GM23338 (cell line): ENCODE data around the gene CLSTN2. TPM values are rescaled to one million over a fixed set of nuclear protein-coding genes. Genes with fewer than 3 reads are reported as not detected.

ENCODE experiments used
- ATAC-seq: fragments of 200-7000 bp; cut with Tn5 transposase; 3 replicates; pipeline ENCODE4 v1.9.1; 2020
- DNase-seq: peaks from one replicate; pipeline ENCODE4 v3.0.0-alpha.2; 2015; ENCODE audit warnings: low spot score
- H2AFZ ChIP-seq: fragments of 200-600 bp; sonication (generic); 2 replicates; pipeline ENCODE4 v1.8.0; 2016; ENCODE audit warnings: antibody characterized with exemption, mild to moderate bottlenecking, moderate library complexity
- H3F3A ChIP-seq: fragments of 200-600 bp; sonication (generic); replicated peaks from 2 replicates; pipeline ENCODE4 v1.8.0; 2017; ENCODE audit warnings: antibody characterized with exemption, mixed run types, low read depth
- H3K27ac ChIP-seq: fragments of 200-600 bp; sonication (generic); 2 replicates; pipeline ENCODE4 v1.6.1; 2016; ENCODE audit warnings: low read depth
- H3K27me3 ChIP-seq: fragments of 200-600 bp; sonication (generic); 2 replicates; pipeline ENCODE4 v1.8.0; 2016; ENCODE audit warnings: mild to moderate bottlenecking, mixed run types, moderate library complexity; ENCODE audit not compliant: insufficient read depth
- H3K36me3 ChIP-seq: fragments of 200-600 bp; sonication (generic); 2 replicates; pipeline ENCODE4 v1.8.0; 2016; ENCODE audit warnings: mild to moderate bottlenecking; ENCODE audit not compliant: insufficient read depth
- H3K4me1 ChIP-seq: fragments of 200-600 bp; sonication (generic); 2 replicates; pipeline ENCODE4 v1.8.0; 2016; ENCODE audit warnings: mild to moderate bottlenecking, moderate library complexity; ENCODE audit not compliant: insufficient read depth
- H3K4me2 ChIP-seq: fragments of 200-600 bp; sonication (generic); 2 replicates; pipeline ENCODE4 v1.7.1; 2017; ENCODE audit warnings: mixed run types
- H3K4me3 ChIP-seq: fragments of 200-600 bp; sonication (generic); 2 replicates; pipeline ENCODE4 v1.6.1; 2016; ENCODE audit warnings: mixed run types
- H3K79me2 ChIP-seq: fragments of 200-600 bp; sonication (generic); replicated peaks from 2 replicates; pipeline ENCODE4 v1.8.0; 2017; ENCODE audit warnings: mild to moderate bottlenecking; ENCODE audit not compliant: insufficient read depth
- H3K9me2 ChIP-seq: fragments of 200-600 bp; sonication (generic); 2 replicates; pipeline ENCODE4 v1.8.0; 2017; ENCODE audit not compliant: insufficient read depth
- H4K20me1 ChIP-seq: fragments of 200-600 bp; sonication (generic); replicated peaks from 2 replicates; pipeline ENCODE4 v1.8.0; 2017; ENCODE audit warnings: mild to moderate bottlenecking; ENCODE audit not compliant: insufficient read depth
- H3K27ac Mint-ChIP-seq: 2 replicates; pipeline ENCODE4 v1.8.0; 2020; ENCODE audit warnings: inconsistent platforms, mild to moderate bottlenecking, moderate library complexity, mixed read lengths
- H3K27me3 Mint-ChIP-seq: 3 replicates; pipeline ENCODE4 v1.8.0; 2022; ENCODE audit warnings: low read depth, mild to moderate bottlenecking, moderate library complexity, mixed read lengths, inconsistent platforms; ENCODE audit not compliant: insufficient read depth, poor library complexity
- H3K36me3 Mint-ChIP-seq: 3 replicates; pipeline ENCODE4 v1.8.0; 2021; ENCODE audit warnings: low read depth, mild to moderate bottlenecking, inconsistent platforms, moderate library complexity, mixed read lengths
- H3K4me1 Mint-ChIP-seq: 3 replicates; pipeline ENCODE4 v1.8.0; 2020; ENCODE audit warnings: mild to moderate bottlenecking, inconsistent platforms, mixed read lengths
- H3K4me3 Mint-ChIP-seq: 3 replicates; pipeline ENCODE4 v1.8.0; 2021; ENCODE audit warnings: moderate library complexity, mild to moderate bottlenecking, inconsistent platforms, mixed read lengths
- H3K9me3 Mint-ChIP-seq: 3 replicates; pipeline ENCODE4 v1.8.0; 2020; ENCODE audit warnings: moderate library complexity, mild to moderate bottlenecking, inconsistent platforms, mixed read lengths
- CREB1 ChIP-seq: fragments of 250-450 bp; sonication (Bioruptor Pico); IDR thresholded peaks from 2 replicates; pipeline ENCODE4 v1.5.0; 2020; ENCODE audit warnings: low read depth, mild to moderate bottlenecking, moderate library complexity
- EZH2 ChIP-seq: fragments of 200-600 bp; sonication (generic); IDR thresholded peaks from one replicate; pipeline ENCODE4 v1.8.0; 2017; ENCODE audit warnings: antibody characterized with exemption, mild to moderate bottlenecking, low read depth; ENCODE audit not compliant: unreplicated experiment
- EZH2phosphoT487 ChIP-seq: fragments of 200-600 bp; sonication (generic); IDR thresholded peaks from one replicate; pipeline ENCODE4 v1.8.1; 2018; ENCODE audit warnings: antibody characterized with exemption; ENCODE audit not compliant: unreplicated experiment
- JUNB ChIP-seq: IDR thresholded peaks from one replicate; pipeline ENCODE4 v1.6.1; 2016; ENCODE audit warnings: antibody characterized with exemption; ENCODE audit not compliant: unreplicated experiment
- NANOG ChIP-seq: IDR thresholded peaks from 2 replicates; pipeline ENCODE4 v1.6.1; 2016; ENCODE audit warnings: antibody characterized with exemption, borderline replicate concordance
- POLR2AphosphoS5 ChIP-seq: IDR thresholded peaks from 2 replicates; pipeline ENCODE4 v1.6.1; 2016; ENCODE audit warnings: antibody characterized with exemption, low read depth
- STAT1 ChIP-seq: IDR thresholded peaks from one replicate; pipeline ENCODE4 v1.6.1; 2016; ENCODE audit warnings: antibody characterized with exemption; ENCODE audit not compliant: unreplicated experiment
- ZNF331 ChIP-seq: fragments of 250-450 bp; sonication (Bioruptor Pico); IDR thresholded peaks from 2 replicates; pipeline ENCODE4 v1.5.0; 2020; ENCODE audit warnings: low read depth, mild to moderate bottlenecking, moderate library complexity
- polyA plus RNA-seq: library from polyadenylated mRNA; unstranded; fragments of >200 nt; fragmentation: Nextera tagmentation; extraction: Ambion mirVana; gene quantifications from 2 replicates; pipeline ENCODE4 v1.2.1, GENCODE V29; 2016
- total RNA-seq: library from RNA; depleted of rRNA; stranded (reverse); fragments of >200 nt; shearing (Covaris generic); gene quantifications from 2 replicates; pipeline ENCODE4 v1.2.3, GENCODE V29; 2014
- TF ChIP-seq, protein P1 (sequence below), 2 experiments: fragments of 200-600 bp in 1 of 2; sonication (generic) in 1 of 2; conservative IDR thresholded peaks; 2 replicates each; pipeline versions ENCODE4 v1.5.1 to v1.6.1; 2016 to 2017; ENCODE audit warnings: antibody characterized with exemption in 2 of 2, low read depth in 2 of 2, mild to moderate bottlenecking in 2 of 2, moderate library complexity in 1 of 2
- TF ChIP-seq, protein P2 (sequence below): IDR thresholded peaks from one replicate; pipeline ENCODE4 v1.6.1; 2018; ENCODE audit warnings: antibody characterized with exemption; ENCODE audit not compliant: unreplicated experiment
- TF ChIP-seq, protein P3 (sequence below): fragments of 250-450 bp; sonication (Bioruptor Pico); IDR thresholded peaks from 2 replicates; pipeline ENCODE4 v1.5.0; 2020; ENCODE audit warnings: mild to moderate bottlenecking, moderate library complexity

CLSTN2 gene
- total and polyA plus RNA-seq, 2 experiments from 2014 or later, result 0.11 to 0.83 TPM

DNA sequence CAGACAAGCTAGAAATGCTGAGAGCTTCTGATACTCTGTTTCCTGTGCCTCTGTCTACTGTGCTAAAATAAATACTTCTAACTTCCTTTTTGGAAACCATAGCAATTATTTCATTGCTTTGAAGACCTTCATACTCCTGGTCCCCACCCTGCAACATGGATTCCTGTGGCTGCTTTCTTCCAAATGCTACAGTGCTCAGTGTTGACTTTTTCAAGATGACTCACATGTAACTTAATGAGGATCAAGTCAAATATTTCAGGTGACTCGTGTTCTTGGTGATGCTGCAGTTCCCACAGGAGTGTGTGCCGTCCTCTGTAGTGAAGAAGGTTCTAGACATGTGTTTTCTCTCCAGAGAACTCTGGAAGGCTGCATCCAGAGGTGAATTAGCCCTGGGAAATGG, 288.6 kb downstream of the CLSTN2 start (continued):
- TF ChIP-seq, protein P1, sequence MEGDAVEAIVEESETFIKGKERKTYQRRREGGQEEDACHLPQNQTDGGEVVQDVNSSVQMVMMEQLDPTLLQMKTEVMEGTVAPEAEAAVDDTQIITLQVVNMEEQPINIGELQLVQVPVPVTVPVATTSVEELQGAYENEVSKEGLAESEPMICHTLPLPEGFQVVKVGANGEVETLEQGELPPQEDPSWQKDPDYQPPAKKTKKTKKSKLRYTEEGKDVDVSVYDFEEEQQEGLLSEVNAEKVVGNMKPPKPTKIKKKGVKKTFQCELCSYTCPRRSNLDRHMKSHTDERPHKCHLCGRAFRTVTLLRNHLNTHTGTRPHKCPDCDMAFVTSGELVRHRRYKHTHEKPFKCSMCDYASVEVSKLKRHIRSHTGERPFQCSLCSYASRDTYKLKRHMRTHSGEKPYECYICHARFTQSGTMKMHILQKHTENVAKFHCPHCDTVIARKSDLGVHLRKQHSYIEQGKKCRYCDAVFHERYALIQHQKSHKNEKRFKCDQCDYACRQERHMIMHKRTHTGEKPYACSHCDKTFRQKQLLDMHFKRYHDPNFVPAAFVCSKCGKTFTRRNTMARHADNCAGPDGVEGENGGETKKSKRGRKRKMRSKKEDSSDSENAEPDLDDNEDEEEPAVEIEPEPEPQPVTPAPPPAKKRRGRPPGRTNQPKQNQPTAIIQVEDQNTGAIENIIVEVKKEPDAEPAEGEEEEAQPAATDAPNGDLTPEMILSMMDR (conservative IDR thresholded peaks at IDR 0.05; ENCODE audit: low read depth in 2 of 2), result no peak
- TF ChIP-seq STAT1 (no peak), POLR2AphosphoS5 (no peak), JUNB (no peak), EZH2phosphoT487 (no peak), CREB1 (CRISPR knock-in tag) (no peak), NANOG (no peak), EZH2 (no peak)
- TF ChIP-seq, protein P2, sequence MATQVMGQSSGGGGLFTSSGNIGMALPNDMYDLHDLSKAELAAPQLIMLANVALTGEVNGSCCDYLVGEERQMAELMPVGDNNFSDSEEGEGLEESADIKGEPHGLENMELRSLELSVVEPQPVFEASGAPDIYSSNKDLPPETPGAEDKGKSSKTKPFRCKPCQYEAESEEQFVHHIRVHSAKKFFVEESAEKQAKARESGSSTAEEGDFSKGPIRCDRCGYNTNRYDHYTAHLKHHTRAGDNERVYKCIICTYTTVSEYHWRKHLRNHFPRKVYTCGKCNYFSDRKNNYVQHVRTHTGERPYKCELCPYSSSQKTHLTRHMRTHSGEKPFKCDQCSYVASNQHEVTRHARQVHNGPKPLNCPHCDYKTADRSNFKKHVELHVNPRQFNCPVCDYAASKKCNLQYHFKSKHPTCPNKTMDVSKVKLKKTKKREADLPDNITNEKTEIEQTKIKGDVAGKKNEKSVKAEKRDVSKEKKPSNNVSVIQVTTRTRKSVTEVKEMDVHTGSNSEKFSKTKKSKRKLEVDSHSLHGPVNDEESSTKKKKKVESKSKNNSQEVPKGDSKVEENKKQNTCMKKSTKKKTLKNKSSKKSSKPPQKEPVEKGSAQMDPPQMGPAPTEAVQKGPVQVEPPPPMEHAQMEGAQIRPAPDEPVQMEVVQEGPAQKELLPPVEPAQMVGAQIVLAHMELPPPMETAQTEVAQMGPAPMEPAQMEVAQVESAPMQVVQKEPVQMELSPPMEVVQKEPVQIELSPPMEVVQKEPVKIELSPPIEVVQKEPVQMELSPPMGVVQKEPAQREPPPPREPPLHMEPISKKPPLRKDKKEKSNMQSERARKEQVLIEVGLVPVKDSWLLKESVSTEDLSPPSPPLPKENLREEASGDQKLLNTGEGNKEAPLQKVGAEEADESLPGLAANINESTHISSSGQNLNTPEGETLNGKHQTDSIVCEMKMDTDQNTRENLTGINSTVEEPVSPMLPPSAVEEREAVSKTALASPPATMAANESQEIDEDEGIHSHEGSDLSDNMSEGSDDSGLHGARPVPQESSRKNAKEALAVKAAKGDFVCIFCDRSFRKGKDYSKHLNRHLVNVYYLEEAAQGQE, result no peak

DNA sequence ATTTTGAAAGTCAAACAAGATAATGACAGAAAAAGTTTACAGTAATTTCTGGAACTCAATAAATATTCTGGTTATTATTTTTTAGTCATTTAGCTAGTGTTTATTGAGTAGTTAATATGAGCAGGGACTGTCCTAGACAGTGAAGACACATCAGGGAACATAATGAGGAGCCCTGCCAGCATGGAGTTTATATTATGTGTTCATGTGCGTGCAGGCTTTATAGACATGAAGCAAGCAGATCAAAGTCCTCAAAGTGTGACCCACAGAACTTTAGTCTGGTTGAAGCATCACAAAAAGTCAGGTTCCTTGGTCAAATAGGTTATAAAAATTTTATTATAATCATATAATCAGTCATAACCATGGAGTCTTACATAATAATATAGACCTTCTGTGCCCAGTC, 289.3 kb downstream of the CLSTN2 start:
- no peak overlapping the region for H3K27ac ChIP-seq
- no peak overlapping the region for H3K4me2 ChIP-seq
- peaks cover 13% of the 10 kb centered on the region for H3K36me3 Mint-ChIP-seq
- no peak overlapping the region for H2AFZ ChIP-seq
- H3K36me3 ChIP-seq, result no peaks in the 10 kb centered on the region
- no peaks in the 10 kb centered on the region for H3K4me1 Mint-ChIP-seq
- H3K27me3 Mint-ChIP-seq, result no peaks in the 10 kb centered on the region
- ATAC-seq (no peak), DNase-seq (no peak)
- no peaks in the 10 kb centered on the region for H3K4me1 ChIP-seq
- H3K27me3 ChIP-seq, result no peaks in the 10 kb centered on the region
- peaks cover 17% of the 10 kb centered on the region for H3K9me3 Mint-ChIP-seq
- H3F3A ChIP-seq, result no peaks in the 10 kb centered on the region
- H3K27ac Mint-ChIP-seq, result no peak overlapping the region
- no peak overlapping the region for H3K4me3 ChIP-seq
- no peaks in the 10 kb centered on the region for H3K79me2 ChIP-seq
- H3K9me2 ChIP-seq, result 0 out of 2 replicates have a peak, but pooled peaks cover 4% of the 10 kb centered on the region
- H4K20me1 ChIP-seq, result no peaks in the 10 kb centered on the region
- H3K4me3 Mint-ChIP-seq, result no peak overlapping the region
- no peak for TF ChIP-seq EZH2phosphoT487
- no peak for TF ChIP-seq NANOG
- TF ChIP-seq, protein P1 (conservative IDR thresholded peaks at IDR 0.05; ENCODE audit: low read depth in 2 of 2), result no peak
- no peak for TF ChIP-seq ZNF331
- TF ChIP-seq EZH2, result no peak
- TF ChIP-seq JUNB, result no peak
- TF ChIP-seq, protein P3, sequence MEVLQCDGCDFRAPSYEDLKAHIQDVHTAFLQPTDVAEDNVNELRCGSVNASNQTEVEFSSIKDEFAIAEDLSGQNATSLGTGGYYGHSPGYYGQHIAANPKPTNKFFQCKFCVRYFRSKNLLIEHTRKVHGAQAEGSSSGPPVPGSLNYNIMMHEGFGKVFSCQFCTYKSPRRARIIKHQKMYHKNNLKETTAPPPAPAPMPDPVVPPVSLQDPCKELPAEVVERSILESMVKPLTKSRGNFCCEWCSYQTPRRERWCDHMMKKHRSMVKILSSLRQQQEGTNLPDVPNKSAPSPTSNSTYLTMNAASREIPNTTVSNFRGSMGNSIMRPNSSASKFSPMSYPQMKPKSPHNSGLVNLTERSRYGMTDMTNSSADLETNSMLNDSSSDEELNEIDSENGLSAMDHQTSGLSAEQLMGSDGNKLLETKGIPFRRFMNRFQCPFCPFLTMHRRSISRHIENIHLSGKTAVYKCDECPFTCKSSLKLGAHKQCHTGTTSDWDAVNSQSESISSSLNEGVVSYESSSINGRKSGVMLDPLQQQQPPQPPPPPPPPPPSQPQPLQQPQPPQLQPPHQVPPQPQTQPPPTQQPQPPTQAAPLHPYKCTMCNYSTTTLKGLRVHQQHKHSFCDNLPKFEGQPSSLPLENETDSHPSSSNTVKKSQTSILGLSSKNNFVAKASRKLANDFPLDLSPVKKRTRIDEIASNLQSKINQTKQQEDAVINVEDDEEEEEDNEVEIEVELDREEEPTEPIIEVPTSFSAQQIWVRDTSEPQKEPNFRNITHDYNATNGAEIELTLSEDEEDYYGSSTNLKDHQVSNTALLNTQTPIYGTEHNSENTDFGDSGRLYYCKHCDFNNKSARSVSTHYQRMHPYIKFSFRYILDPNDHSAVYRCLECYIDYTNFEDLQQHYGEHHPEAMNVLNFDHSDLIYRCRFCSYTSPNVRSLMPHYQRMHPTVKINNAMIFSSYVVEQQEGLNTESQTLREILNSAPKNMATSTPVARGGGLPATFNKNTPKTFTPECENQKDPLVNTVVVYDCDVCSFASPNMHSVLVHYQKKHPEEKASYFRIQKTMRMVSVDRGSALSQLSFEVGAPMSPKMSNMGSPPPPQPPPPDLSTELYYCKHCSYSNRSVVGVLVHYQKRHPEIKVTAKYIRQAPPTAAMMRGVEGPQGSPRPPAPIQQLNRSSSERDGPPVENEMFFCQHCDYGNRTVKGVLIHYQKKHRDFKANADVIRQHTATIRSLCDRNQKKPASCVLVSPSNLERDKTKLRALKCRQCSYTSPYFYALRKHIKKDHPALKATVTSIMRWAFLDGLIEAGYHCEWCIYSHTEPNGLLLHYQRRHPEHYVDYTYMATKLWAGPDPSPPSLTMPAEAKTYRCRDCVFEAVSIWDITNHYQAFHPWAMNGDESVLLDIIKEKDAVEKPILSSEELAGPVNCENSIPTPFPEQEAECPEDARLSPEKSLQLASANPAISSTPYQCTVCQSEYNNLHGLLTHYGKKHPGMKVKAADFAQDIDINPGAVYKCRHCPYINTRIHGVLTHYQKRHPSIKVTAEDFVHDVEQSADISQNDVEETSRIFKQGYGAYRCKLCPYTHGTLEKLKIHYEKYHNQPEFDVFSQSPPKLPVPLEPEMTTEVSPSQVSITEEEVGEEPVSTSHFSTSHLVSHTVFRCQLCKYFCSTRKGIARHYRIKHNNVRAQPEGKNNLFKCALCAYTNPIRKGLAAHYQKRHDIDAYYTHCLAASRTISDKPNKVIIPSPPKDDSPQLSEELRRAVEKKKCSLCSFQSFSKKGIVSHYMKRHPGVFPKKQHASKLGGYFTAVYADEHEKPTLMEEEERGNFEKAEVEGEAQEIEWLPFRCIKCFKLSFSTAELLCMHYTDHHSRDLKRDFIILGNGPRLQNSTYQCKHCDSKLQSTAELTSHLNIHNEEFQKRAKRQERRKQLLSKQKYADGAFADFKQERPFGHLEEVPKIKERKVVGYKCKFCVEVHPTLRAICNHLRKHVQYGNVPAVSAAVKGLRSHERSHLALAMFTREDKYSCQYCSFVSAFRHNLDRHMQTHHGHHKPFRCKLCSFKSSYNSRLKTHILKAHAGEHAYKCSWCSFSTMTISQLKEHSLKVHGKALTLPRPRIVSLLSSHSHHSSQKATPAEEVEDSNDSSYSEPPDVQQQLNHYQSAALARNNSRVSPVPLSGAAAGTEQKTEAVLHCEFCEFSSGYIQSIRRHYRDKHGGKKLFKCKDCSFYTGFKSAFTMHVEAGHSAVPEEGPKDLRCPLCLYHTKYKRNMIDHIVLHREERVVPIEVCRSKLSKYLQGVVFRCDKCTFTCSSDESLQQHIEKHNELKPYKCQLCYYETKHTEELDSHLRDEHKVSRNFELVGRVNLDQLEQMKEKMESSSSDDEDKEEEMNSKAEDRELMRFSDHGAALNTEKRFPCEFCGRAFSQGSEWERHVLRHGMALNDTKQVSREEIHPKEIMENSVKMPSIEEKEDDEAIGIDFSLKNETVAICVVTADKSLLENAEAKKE (CRISPR knock-in tag), result no peak
- TF ChIP-seq STAT1, result no peak
